DND-41 (cell line): ENCODE measurements around the gene CDC42EP1.

Experiments used
- EZH2 ChIP-seq: IDR thresholded peaks from 3 replicates; pipeline ENCODE4 v1.6.1; 2012; ENCODE audit warnings: borderline replicate concordance, low read depth, mild to moderate bottlenecking, moderate library complexity, low read length, inconsistent platforms; ENCODE audit not compliant: severe bottlenecking
- TF ChIP-seq, protein P1 (sequence below): IDR thresholded peaks from 2 replicates; pipeline ENCODE4 v1.5.1; 2012; ENCODE audit warnings: borderline replicate concordance, low read length, moderate library complexity, mild to moderate bottlenecking; ENCODE audit not compliant: poor library complexity, severe bottlenecking; ENCODE audit errors: extremely low read depth

GRCh38 chr22:37520776-37521191, 39.5 kb upstream of the CDC42EP1 start:
- TF ChIP-seq, protein P1, sequence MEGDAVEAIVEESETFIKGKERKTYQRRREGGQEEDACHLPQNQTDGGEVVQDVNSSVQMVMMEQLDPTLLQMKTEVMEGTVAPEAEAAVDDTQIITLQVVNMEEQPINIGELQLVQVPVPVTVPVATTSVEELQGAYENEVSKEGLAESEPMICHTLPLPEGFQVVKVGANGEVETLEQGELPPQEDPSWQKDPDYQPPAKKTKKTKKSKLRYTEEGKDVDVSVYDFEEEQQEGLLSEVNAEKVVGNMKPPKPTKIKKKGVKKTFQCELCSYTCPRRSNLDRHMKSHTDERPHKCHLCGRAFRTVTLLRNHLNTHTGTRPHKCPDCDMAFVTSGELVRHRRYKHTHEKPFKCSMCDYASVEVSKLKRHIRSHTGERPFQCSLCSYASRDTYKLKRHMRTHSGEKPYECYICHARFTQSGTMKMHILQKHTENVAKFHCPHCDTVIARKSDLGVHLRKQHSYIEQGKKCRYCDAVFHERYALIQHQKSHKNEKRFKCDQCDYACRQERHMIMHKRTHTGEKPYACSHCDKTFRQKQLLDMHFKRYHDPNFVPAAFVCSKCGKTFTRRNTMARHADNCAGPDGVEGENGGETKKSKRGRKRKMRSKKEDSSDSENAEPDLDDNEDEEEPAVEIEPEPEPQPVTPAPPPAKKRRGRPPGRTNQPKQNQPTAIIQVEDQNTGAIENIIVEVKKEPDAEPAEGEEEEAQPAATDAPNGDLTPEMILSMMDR = no peak
- TF ChIP-seq EZH2 = no peak
